ENCODE results near the gene DDC.

Gene DDC

GRCh38 chr7:50409856-50410745 is 155.1 kb downstream of the DDC start:
- no peak for DNase-seq

Measured in kidney glomerular epithelial cell (primary cell).